Tibial artery (tissue), 4 donors: ENCODE results near the gene INTS6L.
A peak's percentile ranks its signal among the peaks of the same experiment; 100 is the strongest.

Source experiments
- DNase-seq, 2 donors: peaks; one replicate each; pipeline ENCODE4 v3.0.0-alpha.2; 2019
- H3K27ac ChIP-seq, 2 donors: fragments of 200-600 bp; sonication (generic) in 1 of 2; 1 replicate in 1 of 2; 2 replicates in 1 of 2; pipeline ENCODE4 v1.5.1; 2018 to 2019; ENCODE audit warnings: mild to moderate bottlenecking in 1 of 2
- H3K27me3 ChIP-seq, 2 donors: fragments of 200-600 bp; sonication (generic) in 1 of 2; one replicate each; pipeline versions ENCODE4 v1.5.1 to v1.6.0; 2016 to 2019
- H3K36me3 ChIP-seq, 3 donors: fragments of 200-600 bp; sonication (generic) in 2 of 3; one replicate each; pipeline ENCODE4 v1.5.1; 2016 to 2019; ENCODE audit warnings: mild to moderate bottlenecking in 2 of 3
- H3K4me1 ChIP-seq, 4 donors: fragments of 200-600 bp; sonication (generic) in 2 of 4; 1 replicate in 3 of 4; 2 replicates in 1 of 4; pipeline ENCODE4 v1.5.1; 2016 to 2019
- H3K4me3 ChIP-seq, 2 donors: fragments of 200-600 bp; sonication (generic) in 1 of 2; 1 replicate in 1 of 2; 2 replicates in 1 of 2; pipeline ENCODE4 v1.5.1; 2018 to 2019; ENCODE audit warnings: mild to moderate bottlenecking in 2 of 2
- H3K9me3 ChIP-seq, 3 donors: fragments of 200-600 bp; sonication (generic) in 1 of 3; one replicate each; pipeline ENCODE4 v1.5.1; 2016 to 2019
- CTCF ChIP-seq, 2 experiments: fragments of 200-600 bp in 1 of 2; fragments of 450-650 bp in 1 of 2; IDR thresholded peaks; one replicate each; pipeline ENCODE4 v1.5.1; 2017 to 2019; ENCODE audit warnings: antibody characterized with exemption in 2 of 2, mild to moderate bottlenecking in 1 of 2, moderate library complexity in 1 of 2
- intact Hi-C: fragments of 100-400 bp; cut with DNase I; formaldehyde crosslinking; loops from one replicate; pipeline ENCODE4 v1.15.0; 2023; ENCODE audit warnings: low total_unique reads

Gene INTS6L

GRCh38 chrX:135484641-135485289 is 35.7 kb upstream of the INTS6L start:
- no peak overlapping the region for H3K27ac ChIP-seq
- intact Hi-C loops: loop anchor here (10.0 kb wide), 1 partner anchor 90 kb away; no protein-coding TSS in a partner anchor
- no peak for DNase-seq

GRCh38 chrX:135489542-135489941 is 30.9 kb upstream of the INTS6L start:
- no peaks in the 10 kb centered on the region for H3K4me1 ChIP-seq
- H3K27me3 ChIP-seq: no peaks in the 10 kb centered on the region
- no peaks in the 10 kb centered on the region for H3K9me3 ChIP-seq
- H3K4me3 ChIP-seq: no peak overlapping the region
- DNase-seq: no peak
- H3K36me3 ChIP-seq: no peaks in the 10 kb centered on the region
- H3K27ac ChIP-seq: no peak overlapping the region
- intact Hi-C loops: loop anchor here (10.0 kb wide), 1 partner anchor 85 kb away; no protein-coding TSS in a partner anchor
- no peak for TF ChIP-seq CTCF (IDR thresholded peaks at IDR 0.05)

More at GRCh38 chrX:135484641-135485289, 35.7 kb upstream of the INTS6L start:
- peak; percentile 49 to 51 for TF ChIP-seq CTCF (IDR thresholded peaks at IDR 0.05)
- H3K9me3 ChIP-seq: no peaks in the 10 kb centered on the region
- H3K4me3 ChIP-seq: no peak overlapping the region
- H3K4me1 ChIP-seq: no peaks in the 10 kb centered on the region
- H3K36me3 ChIP-seq: no peaks in the 10 kb centered on the region
- H3K27me3 ChIP-seq: no peaks in the 10 kb centered on the region

GRCh38 chrX:135490979-135491514 is 29.4 kb upstream of the INTS6L start:
- H3K4me1 ChIP-seq: no peaks in the 10 kb centered on the region
- no peak for DNase-seq
- intact Hi-C loops: no loop called here

GRCh38 chrX:135494453-135494852 is 26.0 kb upstream of the INTS6L start:
- intact Hi-C loops: no loop called here
- H3K27ac ChIP-seq: no peak overlapping the region
- no peaks in the 10 kb centered on the region for H3K27me3 ChIP-seq
- no peak for TF ChIP-seq CTCF (IDR thresholded peaks at IDR 0.05)
- no peaks in the 10 kb centered on the region for H3K4me1 ChIP-seq
- no peak for DNase-seq
- H3K9me3 ChIP-seq: no peaks in the 10 kb centered on the region
- no peak overlapping the region for H3K4me3 ChIP-seq
- H3K36me3 ChIP-seq: no peaks in the 10 kb centered on the region

More at GRCh38 chrX:135490979-135491514, 29.4 kb upstream of the INTS6L start:
- no peaks in the 10 kb centered on the region for H3K36me3 ChIP-seq
- no peaks in the 10 kb centered on the region for H3K27me3 ChIP-seq
- H3K9me3 ChIP-seq: no peaks in the 10 kb centered on the region
- no peak overlapping the region for H3K27ac ChIP-seq
- TF ChIP-seq CTCF (IDR thresholded peaks at IDR 0.05): no peak
- no peak overlapping the region for H3K4me3 ChIP-seq

- H3K4me1 ChIP-seq: no peaks in the 10 kb centered on the region
- no peak overlapping the region for H3K4me3 ChIP-seq
- no peak for TF ChIP-seq CTCF (IDR thresholded peaks at IDR 0.05)
- no peaks in the 10 kb centered on the region for H3K27me3 ChIP-seq
- H3K36me3 ChIP-seq: no peaks in the 10 kb centered on the region
- no peak overlapping the region for H3K27ac ChIP-seq
- intact Hi-C loops: no loop called here
- DNase-seq: no peak
- no peaks in the 10 kb centered on the region for H3K9me3 ChIP-seq
Measured at GRCh38 chrX:135497736-135498135, 22.7 kb upstream of the INTS6L start.
